Activated naive CD4-positive, alpha-beta T cell treated with anti-CD3 and anti-CD28 coated beads, Interleukin-2, amount 50 U/mL, for 24 hours (primary cell): ENCODE measurements around the gene PTRHD1.
A peak's percentile ranks its signal among the peaks of the same experiment; 100 is the strongest.

ENCODE experiments used
- H3K27ac Mint-ChIP-seq: one replicate; pipeline ENCODE4 v1.8.0; 2021; ENCODE audit warnings: mild to moderate bottlenecking, mixed read lengths
- H3K27me3 Mint-ChIP-seq: one replicate; pipeline ENCODE4 v1.8.0; 2021; ENCODE audit warnings: mixed read lengths
- H3K36me3 Mint-ChIP-seq: one replicate; pipeline ENCODE4 v1.8.0; 2021; ENCODE audit warnings: mixed read lengths
- H3K4me1 Mint-ChIP-seq: one replicate; pipeline ENCODE4 v1.8.0; 2021; ENCODE audit warnings: mixed read lengths
- H3K4me3 Mint-ChIP-seq: one replicate; pipeline ENCODE4 v1.8.0; 2021; ENCODE audit warnings: mild to moderate bottlenecking, mixed read lengths
- H3K9me3 Mint-ChIP-seq: one replicate; pipeline ENCODE4 v1.8.0; 2021; ENCODE audit warnings: mixed read lengths

PTRHD1 gene

DNA sequence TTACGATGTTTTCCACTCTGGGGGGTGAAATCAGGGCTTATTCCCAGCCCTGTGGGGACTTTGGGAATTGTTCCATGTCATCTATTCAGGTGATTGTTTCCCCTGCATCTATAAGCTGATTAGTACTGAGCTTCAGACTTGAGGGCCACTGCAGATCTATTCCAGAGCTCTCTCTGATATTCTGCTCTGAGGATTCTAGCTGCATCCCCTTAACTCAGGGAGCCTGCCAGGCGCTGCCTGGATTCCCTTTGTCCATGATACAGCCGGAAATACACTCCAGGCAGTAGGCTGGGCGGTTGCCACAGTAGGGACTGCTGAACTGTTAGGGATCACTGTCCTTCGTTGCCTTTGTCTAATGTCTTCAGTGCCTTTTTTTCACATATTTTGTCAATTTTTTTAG is 31.3 kb downstream of the PTRHD1 start:
- Mint-ChIP-seq H3K9me3 (no peaks in the 10 kb centered on the region), H3K27ac (no peak overlapping the region), H3K27me3 (no peaks in the 10 kb centered on the region), H3K36me3 (peaks cover 12% of the 10 kb centered on the region), H3K4me1 (peaks cover 4% of the 10 kb centered on the region), H3K4me3 (no peak overlapping the region)

DNA sequence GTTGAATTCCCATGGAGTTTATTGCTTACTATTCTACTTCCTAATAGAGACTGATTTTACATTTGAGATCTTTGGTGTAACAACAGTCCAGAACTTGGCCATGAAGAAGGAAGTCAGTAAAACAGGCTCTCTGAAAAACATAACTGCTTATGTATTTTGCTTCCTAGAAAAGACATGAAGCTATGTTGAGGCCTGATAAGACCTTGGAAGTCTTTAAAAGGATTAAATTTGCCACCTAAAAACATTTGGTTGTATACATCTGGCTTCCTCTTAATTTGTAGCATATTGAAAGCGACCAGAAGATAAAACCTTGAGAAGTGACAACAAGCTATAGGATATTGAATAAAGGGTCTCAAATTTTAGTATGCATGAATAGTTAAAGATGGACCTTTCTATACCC is 36.4 kb downstream of the PTRHD1 start:
- Mint-ChIP-seq H3K9me3 (no peaks in the 10 kb centered on the region), H3K27me3 (no peaks in the 10 kb centered on the region), H3K4me3 (no peak overlapping the region), H3K4me1 (no peaks in the 10 kb centered on the region), H3K27ac (no peak overlapping the region), H3K36me3 (peaks cover 6% of the 10 kb centered on the region)

- no peak overlapping the region for H3K27ac Mint-ChIP-seq
- no peaks in the 10 kb centered on the region for H3K4me1 Mint-ChIP-seq
- no peaks in the 10 kb centered on the region for H3K27me3 Mint-ChIP-seq
- H3K9me3 Mint-ChIP-seq = no peaks in the 10 kb centered on the region
- H3K36me3 Mint-ChIP-seq = peaks cover 7% of the 10 kb centered on the region
- no peak overlapping the region for H3K4me3 Mint-ChIP-seq
These were observed 38.0 kb downstream of the PTRHD1 start for GRCh38 chr2:24754985-24755705.

DNA sequence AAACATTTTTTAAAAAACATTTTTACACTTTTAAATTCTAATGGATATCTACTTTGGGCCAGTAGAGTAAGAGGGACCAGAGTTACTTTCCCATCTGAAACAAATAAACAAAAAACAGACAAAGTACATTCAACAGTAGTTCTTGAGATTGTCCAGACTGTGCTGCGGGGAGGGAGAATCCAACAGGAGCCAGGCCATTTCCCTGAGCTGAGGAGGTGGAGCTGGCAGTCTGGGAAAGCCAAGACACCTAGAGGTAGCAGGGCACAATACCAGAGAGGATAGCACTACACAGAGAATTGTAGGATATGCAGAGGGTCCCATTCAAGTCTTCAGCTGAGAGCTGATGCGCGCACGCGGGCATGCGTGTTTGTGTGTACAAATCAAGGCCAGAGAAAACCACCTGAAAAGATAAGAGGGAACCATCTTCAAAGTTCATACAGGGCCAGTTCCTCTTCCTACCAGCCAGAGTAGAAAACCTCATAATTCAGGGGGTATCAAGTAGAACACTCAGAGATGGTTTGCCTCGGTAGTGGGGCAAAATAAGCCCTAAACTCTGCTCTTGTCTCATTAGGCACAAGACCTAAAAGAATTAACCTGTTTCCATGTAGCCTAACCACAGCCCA is 44.0 kb downstream of the PTRHD1 start:
- Mint-ChIP-seq H3K9me3 (no peaks in the 10 kb centered on the region), H3K27ac (peak overlapping the region; percentile 18), H3K27me3 (no peaks in the 10 kb centered on the region), H3K4me3 (no peak overlapping the region), H3K36me3 (peaks cover 9% of the 10 kb centered on the region), H3K4me1 (peaks cover 7% of the 10 kb centered on the region)

GRCh38 chr2:24747299-24747698 is 45.9 kb downstream of the PTRHD1 start:
- Mint-ChIP-seq H3K27ac (no peak overlapping the region), H3K4me1 (peaks cover 23% of the 10 kb centered on the region), H3K27me3 (no peaks in the 10 kb centered on the region), H3K9me3 (no peaks in the 10 kb centered on the region), H3K4me3 (no peak overlapping the region), H3K36me3 (peaks cover 12% of the 10 kb centered on the region)

DNA sequence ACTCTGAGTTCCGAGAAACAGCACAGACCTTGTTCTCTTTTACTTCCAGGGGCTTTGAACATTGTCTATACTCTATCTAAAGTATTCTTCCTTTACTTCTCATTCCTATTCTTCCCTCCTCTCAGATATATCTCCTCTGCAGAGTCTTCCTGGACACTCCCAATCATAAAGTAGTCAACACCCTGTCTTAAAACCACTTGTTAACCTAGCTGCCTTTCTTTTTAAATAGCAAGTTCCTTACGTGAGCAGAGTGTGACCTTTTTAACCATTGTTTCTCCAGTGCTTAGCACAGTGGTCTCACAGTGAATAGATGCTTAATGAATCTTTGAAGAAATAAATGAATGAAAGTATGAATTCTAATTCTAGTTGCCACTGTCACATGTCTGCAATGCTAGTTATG is 47.4 kb downstream of the PTRHD1 start:
- Mint-ChIP-seq H3K4me1 (peaks cover 27% of the 10 kb centered on the region), H3K4me3 (no peak overlapping the region), H3K36me3 (peaks cover 15% of the 10 kb centered on the region), H3K27me3 (no peaks in the 10 kb centered on the region), H3K9me3 (no peaks in the 10 kb centered on the region), H3K27ac (no peak overlapping the region)

DNA sequence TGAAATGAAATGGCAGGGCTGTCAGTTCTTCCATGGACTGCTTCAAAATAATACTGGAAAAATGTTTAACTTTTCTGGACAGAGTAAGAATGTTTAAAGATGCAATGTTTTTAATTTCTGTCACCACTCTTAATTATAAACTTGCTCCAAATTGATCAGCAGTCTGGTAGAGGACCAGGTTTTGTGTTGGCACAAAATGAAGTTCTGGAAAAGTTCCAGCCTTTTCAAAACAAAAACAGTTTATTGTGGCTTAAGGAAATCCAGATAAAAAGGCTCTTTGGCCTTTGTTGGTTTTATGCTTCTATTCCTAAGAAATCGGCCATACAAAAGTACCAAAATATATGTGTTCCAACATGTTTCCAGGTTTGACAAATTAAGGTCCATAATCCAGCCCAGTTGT is 48.8 kb downstream of the PTRHD1 start:
- Mint-ChIP-seq H3K27me3 (no peaks in the 10 kb centered on the region), H3K4me1 (peaks cover 27% of the 10 kb centered on the region), H3K36me3 (peaks cover 11% of the 10 kb centered on the region), H3K9me3 (no peaks in the 10 kb centered on the region), H3K27ac (no peak overlapping the region), H3K4me3 (no peak overlapping the region)

DNA sequence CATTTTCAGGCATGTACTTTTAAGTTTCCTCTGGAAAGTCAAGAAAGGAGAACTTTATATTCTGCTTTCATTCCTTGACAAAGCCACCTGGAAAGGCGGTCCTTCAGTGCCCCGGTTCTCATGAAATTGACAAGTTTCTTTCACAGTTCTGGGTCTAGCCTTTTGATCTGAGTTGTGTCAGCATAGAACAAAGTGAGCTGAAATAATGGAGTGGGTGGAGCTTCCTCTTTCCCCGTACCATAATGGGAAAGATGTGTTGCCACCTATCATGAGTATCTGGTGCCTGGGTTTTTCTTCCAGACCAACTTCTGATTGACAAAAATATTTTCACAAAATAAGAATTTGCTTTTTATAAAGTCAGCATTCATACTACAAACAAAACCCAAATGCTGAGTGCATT is 49.3 kb downstream of the PTRHD1 start:
- Mint-ChIP-seq H3K36me3 (peaks cover 13% of the 10 kb centered on the region), H3K9me3 (no peaks in the 10 kb centered on the region), H3K4me1 (peaks cover 30% of the 10 kb centered on the region), H3K27me3 (no peaks in the 10 kb centered on the region), H3K4me3 (no peak overlapping the region), H3K27ac (peak overlapping the region; percentile 41)

- no peaks in the 10 kb centered on the region for H3K9me3 Mint-ChIP-seq
- H3K27me3 Mint-ChIP-seq = no peaks in the 10 kb centered on the region
- H3K36me3 Mint-ChIP-seq = peaks cover 14% of the 10 kb centered on the region
- peaks cover 31% of the 10 kb centered on the region for H3K4me1 Mint-ChIP-seq
- peak overlapping the region; percentile 59 for H3K27ac Mint-ChIP-seq
- H3K4me3 Mint-ChIP-seq = no peak overlapping the region
These were observed 50.5 kb downstream of the PTRHD1 start for GRCh38 chr2:24742730-24743129.

DNA sequence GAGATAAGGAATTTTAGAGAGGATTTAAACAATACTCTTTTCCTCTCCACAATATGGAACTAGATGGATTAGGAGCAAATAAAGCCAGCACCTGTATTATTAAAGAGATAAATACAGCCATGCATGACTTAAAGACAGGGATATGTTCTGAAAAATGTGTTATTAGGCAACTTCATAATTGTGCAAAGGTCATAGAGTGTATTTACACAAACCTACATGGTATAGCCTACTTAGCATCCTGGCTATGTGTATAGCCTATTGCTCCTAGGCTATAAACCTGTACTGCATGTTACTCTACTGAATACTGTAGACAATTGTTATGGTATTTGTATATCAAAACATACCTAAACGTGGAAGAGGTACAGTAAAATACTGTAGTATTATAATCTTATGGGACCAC is 53.0 kb downstream of the PTRHD1 start:
- H3K36me3 Mint-ChIP-seq = peaks cover 11% of the 10 kb centered on the region
- no peak overlapping the region for H3K4me3 Mint-ChIP-seq
- H3K27ac Mint-ChIP-seq = no peak overlapping the region
- H3K4me1 Mint-ChIP-seq = peaks cover 25% of the 10 kb centered on the region
- H3K9me3 Mint-ChIP-seq = no peaks in the 10 kb centered on the region
- no peaks in the 10 kb centered on the region for H3K27me3 Mint-ChIP-seq
